Activated T-helper 2 cell treated with anti-CD3 and anti-CD28 coated beads, Interferon-gamma antibody, Interleukin-2, Interleukin-4, amounts not matched to agents 10 μg/mL and 5 μg/mL and 100 μg/mL, durations not matched to agents 14 hours and 24 hours and 36 hours (primary cell): ENCODE results near the gene C16orf95. TPM values are rescaled to one million over a fixed set of nuclear protein-coding genes. Genes with fewer than 3 reads are reported as not detected.

Experiments used
- DNase-seq: peaks from one replicate; pipeline ENCODE4 v3.0.0; 2021; ENCODE audit warnings: low spot score
- H3K27ac Mint-ChIP-seq: one replicate; pipeline ENCODE4 v1.8.0; 2021; ENCODE audit warnings: mixed read lengths
- H3K27me3 Mint-ChIP-seq: one replicate; pipeline ENCODE4 v1.8.0; 2021; ENCODE audit warnings: low read depth, mixed read lengths
- H3K36me3 Mint-ChIP-seq: one replicate; pipeline ENCODE4 v1.8.0; 2021; ENCODE audit warnings: low read depth, mixed read lengths
- H3K4me1 Mint-ChIP-seq: one replicate; pipeline ENCODE4 v1.8.0; 2021; ENCODE audit warnings: low read depth, mixed read lengths
- H3K4me3 Mint-ChIP-seq: one replicate; pipeline ENCODE4 v1.8.0; 2021; ENCODE audit warnings: low read depth, mild to moderate bottlenecking, moderate library complexity, mixed read lengths
- H3K9me3 Mint-ChIP-seq: one replicate; pipeline ENCODE4 v1.8.0; 2021; ENCODE audit warnings: mixed read lengths
- intact Hi-C: fragments of 100-400 bp; cut with micrococcal nuclease; formaldehyde crosslinking; loops from one replicate; pipeline ENCODE4 v1.15.1; 2023
- total RNA-seq: library from RNA; stranded (reverse); gene quantifications from 2 replicates; pipeline ENCODE4 v1.2.3, GENCODE V29; 2022

C16orf95 gene
- total RNA-seq, 1 donor from 2014 or later, result 12.3 TPM

GRCh38 chr16:87254734-87255133, 62.5 kb downstream of the C16orf95 start:
- intact Hi-C loops, result no loop called here
- Mint-ChIP-seq H3K4me3 (no peak overlapping the region), H3K27ac (no peak overlapping the region), H3K4me1 (peaks cover 10% of the 10 kb centered on the region), H3K36me3 (no peaks in the 10 kb centered on the region), H3K9me3 (peaks cover 4% of the 10 kb centered on the region), H3K27me3 (no peaks in the 10 kb centered on the region)
- no peak for DNase-seq

- H3K9me3 Mint-ChIP-seq, result peaks cover 4% of the 10 kb centered on the region
- no peak for DNase-seq
- H3K36me3 Mint-ChIP-seq, result no peaks in the 10 kb centered on the region
- H3K27me3 Mint-ChIP-seq, result no peaks in the 10 kb centered on the region
- peaks cover 10% of the 10 kb centered on the region for H3K4me1 Mint-ChIP-seq
- H3K27ac Mint-ChIP-seq, result no peak overlapping the region
- intact Hi-C loops, result no loop called here
- no peak overlapping the region for H3K4me3 Mint-ChIP-seq
These were observed 62.9 kb downstream of the C16orf95 start for GRCh38 chr16:87254296-87254695.

GRCh38 chr16:87253536-87253935, 63.7 kb downstream of the C16orf95 start:
- intact Hi-C loops, result no loop called here
- Mint-ChIP-seq H3K27ac (no peak overlapping the region), H3K36me3 (no peaks in the 10 kb centered on the region), H3K9me3 (peaks cover 4% of the 10 kb centered on the region), H3K4me1 (peaks cover 17% of the 10 kb centered on the region), H3K27me3 (no peaks in the 10 kb centered on the region), H3K4me3 (no peak overlapping the region)
- DNase-seq, result no peak

Other genes starting within 250 kb of the C16orf95 start
- 33.6 and 40.1 TPM in 2 replicates for gene FBXO31, start 66.4 kb upstream of the C16orf95 start, total RNA-seq
- gene MAP1LC3B, start 74.9 kb upstream of the C16orf95 start, total RNA-seq, result 40.6 and 43.6 TPM in 2 replicates
- gene ZCCHC14, start 175.6 kb upstream of the C16orf95 start, total RNA-seq, result 7.4 and 8.0 TPM in 2 replicates